Kidney epithelial cell (primary cell): ENCODE measurements around the gene KCNQ2. TPM values are rescaled to one million over a fixed set of nuclear protein-coding genes. Genes with fewer than 3 reads are reported as not detected.

Source experiments
- DNase-seq: peaks from one replicate; pipeline ENCODE4 v3.0.0-alpha.2; 2010; ENCODE audit warnings: low read depth
- H3K27me3 ChIP-seq: 2 replicates; pipeline ENCODE4 v1.6.0; 2011; ENCODE audit warnings: low read length; ENCODE audit not compliant: control insufficient read depth, insufficient read depth
- H3K36me3 ChIP-seq: 2 replicates; pipeline ENCODE4 v1.5.1; 2011; ENCODE audit warnings: low read length; ENCODE audit not compliant: control insufficient read depth, insufficient read depth
- H3K4me3 ChIP-seq: 2 replicates; pipeline ENCODE4 v1.5.1; 2011; ENCODE audit warnings: low read depth, mild to moderate bottlenecking, control low read depth, low read length
- CTCF ChIP-seq: IDR thresholded peaks from 2 replicates; pipeline ENCODE4 v1.5.1; 2011; ENCODE audit warnings: mild to moderate bottlenecking, moderate library complexity, low read length, control low read depth, inconsistent platforms; ENCODE audit not compliant: insufficient read depth, poor library complexity, severe bottlenecking
- total RNA-seq: library from RNA; depleted of rRNA; stranded (reverse); fragments of >200 nt; gene quantifications from 2 replicates; pipeline ENCODE4 v1.2.3, GENCODE V29; 2015

The KCNQ2 gene
- total RNA-seq, 1 donor from 2014 or later = 0.04 TPM

- no peak for DNase-seq
- no peak overlapping the region for H3K4me3 ChIP-seq
- no peaks in the 10 kb centered on the region for H3K36me3 ChIP-seq
- TF ChIP-seq CTCF = no peak
- peaks cover 62% of the 10 kb centered on the region for H3K27me3 ChIP-seq
These were observed 4.7 kb upstream of the KCNQ2 start for GRCh38 chr20:63477061-63477616.

GRCh38 chr20:63475209-63475608, 2.8 kb upstream of the KCNQ2 start:
- H3K4me3 ChIP-seq = no peak overlapping the region
- no peak for TF ChIP-seq CTCF
- no peaks in the 10 kb centered on the region for H3K36me3 ChIP-seq
- H3K27me3 ChIP-seq = peaks cover 71% of the 10 kb centered on the region
- no peak for DNase-seq

GRCh38 chr20:63473555-63474449, 1.3 kb upstream of the KCNQ2 start:
- DNase-seq = no peak
- no peak for TF ChIP-seq CTCF
- Histone ChIP-seq H3K4me3 (no peak overlapping the region), H3K36me3 (no peaks in the 10 kb centered on the region), H3K27me3 (peaks cover 81% of the 10 kb centered on the region)

GRCh38 chr20:63472862-63473390, 471 bp upstream of the KCNQ2 start:
- TF ChIP-seq CTCF = no peak
- no peak overlapping the region for H3K4me3 ChIP-seq
- peaks cover 81% of the 10 kb centered on the region for H3K27me3 ChIP-seq
- DNase-seq = no peak
- H3K36me3 ChIP-seq = no peaks in the 10 kb centered on the region

- no peak for TF ChIP-seq CTCF
- DNase-seq = no peak
- no peaks in the 10 kb centered on the region for H3K36me3 ChIP-seq
- no peak overlapping the region for H3K4me3 ChIP-seq
- peaks cover 75% of the 10 kb centered on the region for H3K27me3 ChIP-seq
These were observed 806 bp downstream of the KCNQ2 start for GRCh38 chr20:63471717-63471980.
